ENCODE measurements around the gene RECQL.
"Not testable (repeated sequence)": the region's sequence is repeated elsewhere in the genome, so short reads cannot be mapped to it uniquely, and the experiment has no call there.

Gene RECQL

DNA sequence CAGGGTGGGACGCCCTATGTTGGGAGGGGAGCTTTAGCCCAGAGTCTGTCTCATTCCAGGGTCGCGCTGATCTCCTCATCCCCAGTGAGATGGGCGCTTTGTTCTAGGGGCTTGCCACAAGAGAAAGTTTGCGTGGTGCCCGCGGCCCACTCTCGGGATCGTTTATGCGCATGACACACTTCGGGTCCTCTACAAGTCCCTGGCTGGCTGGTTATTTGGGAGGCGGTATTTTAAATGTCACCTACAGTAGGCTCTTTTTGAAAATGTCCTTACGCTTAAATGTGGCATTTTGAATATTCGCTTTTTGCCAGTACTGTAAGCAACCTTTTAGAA is 695 bp upstream of the RECQL start:
- DNase-seq = peak; percentile 8

DNA sequence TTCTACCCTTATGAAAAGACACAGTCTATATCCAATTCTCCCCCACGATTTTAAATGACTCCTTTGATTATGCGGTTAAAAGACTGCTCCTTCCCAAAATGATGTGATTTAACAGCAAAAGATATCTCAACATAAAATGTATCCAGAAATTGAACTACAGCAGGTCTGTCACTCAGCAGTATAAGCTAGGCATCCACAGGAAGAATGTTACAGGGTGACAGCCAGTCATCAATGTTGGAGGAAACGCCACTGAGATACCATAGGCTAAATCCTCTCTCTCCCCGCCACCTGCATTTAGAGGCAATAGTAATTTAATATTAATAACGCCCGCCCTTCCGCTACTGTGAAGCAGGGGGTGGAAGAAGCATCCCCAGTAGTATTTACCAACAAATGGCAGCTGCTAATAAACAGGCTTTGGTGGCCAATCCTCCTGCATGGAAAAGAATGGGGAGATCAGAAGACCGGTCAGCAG is 613 bp downstream of the RECQL start:
- DNase-seq = peak; percentile 5

DNA sequence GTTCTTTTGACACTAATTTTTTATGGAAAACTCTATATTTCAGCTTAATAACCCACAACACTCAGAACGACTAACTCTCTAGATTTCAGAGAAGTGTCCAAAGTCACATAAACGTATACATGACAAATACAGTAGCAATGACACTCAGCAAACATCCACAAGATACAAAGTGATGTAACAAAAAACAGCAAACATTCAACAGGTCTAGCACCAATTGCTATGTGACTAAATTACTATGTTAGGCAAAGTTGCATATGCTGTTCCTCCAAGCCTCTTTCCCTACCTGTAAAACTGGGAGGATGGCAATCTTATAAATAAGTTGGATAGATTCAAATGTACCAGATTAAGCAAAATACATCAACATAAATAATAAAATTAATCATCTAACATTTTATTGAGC is 1.7 kb downstream of the RECQL start:
- DNase-seq = no peak

DNA sequence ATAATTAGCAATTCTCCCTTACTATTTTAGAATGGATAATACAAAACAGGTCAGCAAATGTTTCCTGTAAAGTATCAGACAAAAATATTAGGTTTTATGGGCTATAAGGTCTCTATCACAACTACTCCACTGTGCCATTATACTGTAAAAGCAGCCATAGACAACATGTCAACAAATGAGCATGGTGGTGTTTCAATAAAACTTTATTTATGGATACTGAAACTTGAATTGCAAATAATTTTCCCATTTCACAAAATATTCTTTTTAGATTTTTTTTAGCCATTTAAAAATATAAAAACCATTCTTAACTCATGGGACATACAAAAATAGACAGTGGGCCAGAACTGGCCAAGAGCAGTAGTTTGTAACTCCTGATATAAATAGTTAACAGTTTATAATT is 15.4 kb downstream of the RECQL start:
- no peak for DNase-seq

- DNase-seq = no peak
Observed at GRCh38 chr12:21483531-21483930, 17.9 kb downstream of the RECQL start.

DNA sequence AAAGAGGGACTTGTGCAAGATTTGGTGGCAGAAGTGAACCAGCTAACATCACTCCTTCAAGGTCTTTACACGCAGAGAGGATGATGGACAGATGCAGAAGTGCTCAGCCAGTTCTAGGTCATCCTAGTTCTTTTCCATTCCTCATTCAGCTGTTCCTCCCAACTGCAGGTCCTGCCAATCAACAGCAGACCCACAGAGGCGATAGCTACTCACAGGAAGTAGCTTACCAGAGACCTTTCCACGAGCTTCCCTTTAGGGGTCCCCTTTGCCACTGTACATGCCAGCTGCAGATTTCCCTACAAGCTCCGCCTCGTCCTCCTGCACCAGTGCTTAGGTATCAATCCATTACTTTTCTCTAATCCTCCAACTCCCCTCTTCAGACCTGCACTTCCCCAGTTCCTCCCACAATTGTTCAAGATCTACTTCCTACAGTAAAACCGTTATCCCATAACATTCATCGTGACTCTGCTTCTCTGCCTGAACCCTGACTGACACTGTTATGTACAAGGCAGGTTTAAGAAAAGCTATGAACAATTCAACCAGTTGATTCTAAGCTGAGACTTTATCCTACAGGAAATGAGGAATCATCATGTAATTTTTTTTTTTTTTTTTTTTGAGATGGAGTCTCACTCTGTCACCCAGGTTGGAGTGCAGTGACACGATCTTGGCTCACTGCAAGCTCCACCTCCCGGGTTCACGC is 22.5 kb downstream of the RECQL start:
- no peak for DNase-seq

DNA sequence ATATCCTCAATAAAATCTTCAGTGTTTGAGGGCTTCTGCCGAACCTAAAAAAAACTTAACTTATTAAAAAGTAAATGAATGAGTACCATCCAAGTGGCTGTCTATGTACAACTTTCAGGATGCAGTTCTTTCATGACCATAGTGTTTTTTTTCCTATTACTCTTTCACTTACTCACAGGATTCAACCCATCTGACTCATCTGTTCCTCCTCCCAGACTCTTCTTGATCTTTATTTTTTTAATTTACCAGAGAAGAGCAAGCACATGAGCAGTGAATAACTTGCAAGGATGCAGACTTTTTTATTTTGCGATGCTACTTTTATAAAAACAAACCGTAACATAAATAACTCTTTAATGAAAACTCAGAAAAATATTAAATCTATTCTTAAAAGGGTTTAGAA is 24.5 kb downstream of the RECQL start:
- no peak for DNase-seq

DNA sequence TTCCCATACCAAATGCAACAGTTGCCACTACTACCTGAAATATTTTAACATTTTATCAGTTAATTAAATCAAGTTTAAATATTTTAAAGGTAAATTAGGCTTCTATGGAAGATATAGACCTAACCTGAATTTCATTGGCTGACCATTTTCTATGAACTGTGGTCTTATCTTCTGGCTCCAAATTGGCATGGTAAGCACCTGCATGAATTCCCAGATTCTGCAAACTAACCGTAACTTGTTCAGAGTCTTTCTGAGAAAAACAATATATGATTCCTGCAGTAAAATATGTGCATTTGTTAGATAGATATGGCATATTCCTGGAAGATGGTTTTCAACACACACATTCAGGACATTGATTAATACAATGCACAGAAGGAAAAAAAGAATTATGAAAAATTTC is 25.9 kb downstream of the RECQL start:
- DNase-seq = no peak

- DNase-seq = no peak
Observed at GRCh38 chr12:21472197-21472823, 29.1 kb downstream of the RECQL start.

- DNase-seq = no peak
Observed at GRCh38 chr12:21471294-21471693, 30.1 kb downstream of the RECQL start.

GRCh38 chr12:21467334-21467733 is 34.1 kb downstream of the RECQL start:
- DNase-seq = not testable (repeated sequence)

DNA sequence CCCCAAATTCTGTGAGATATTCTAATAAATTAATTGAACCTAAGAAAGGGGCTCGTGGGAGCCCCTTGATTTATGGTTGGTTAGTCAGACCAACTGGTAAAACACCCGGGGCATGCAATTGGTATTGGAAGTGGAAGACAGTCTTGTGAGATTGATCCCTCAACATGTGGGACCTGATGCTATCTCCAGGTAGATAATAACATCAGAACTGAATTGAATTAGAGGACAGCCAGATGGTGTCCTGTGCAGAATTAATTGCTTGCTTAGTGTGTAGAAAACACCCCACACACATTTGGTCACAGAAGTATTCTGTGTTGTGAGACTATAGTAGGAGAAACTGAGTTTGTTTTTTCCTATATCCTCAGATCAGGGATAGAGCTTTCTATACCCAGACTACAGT is 42.0 kb downstream of the RECQL start:
- DNase-seq = no peak

- DNase-seq = no peak
Observed at GRCh38 chr12:21456291-21456780, 45.1 kb downstream of the RECQL start.

GRCh38 chr12:21453312-21453852 is 48.1 kb downstream of the RECQL start:
- no peak for DNase-seq

- DNase-seq = no peak
Observed at GRCh38 chr12:21451529-21451928, 49.9 kb downstream of the RECQL start.

DNA sequence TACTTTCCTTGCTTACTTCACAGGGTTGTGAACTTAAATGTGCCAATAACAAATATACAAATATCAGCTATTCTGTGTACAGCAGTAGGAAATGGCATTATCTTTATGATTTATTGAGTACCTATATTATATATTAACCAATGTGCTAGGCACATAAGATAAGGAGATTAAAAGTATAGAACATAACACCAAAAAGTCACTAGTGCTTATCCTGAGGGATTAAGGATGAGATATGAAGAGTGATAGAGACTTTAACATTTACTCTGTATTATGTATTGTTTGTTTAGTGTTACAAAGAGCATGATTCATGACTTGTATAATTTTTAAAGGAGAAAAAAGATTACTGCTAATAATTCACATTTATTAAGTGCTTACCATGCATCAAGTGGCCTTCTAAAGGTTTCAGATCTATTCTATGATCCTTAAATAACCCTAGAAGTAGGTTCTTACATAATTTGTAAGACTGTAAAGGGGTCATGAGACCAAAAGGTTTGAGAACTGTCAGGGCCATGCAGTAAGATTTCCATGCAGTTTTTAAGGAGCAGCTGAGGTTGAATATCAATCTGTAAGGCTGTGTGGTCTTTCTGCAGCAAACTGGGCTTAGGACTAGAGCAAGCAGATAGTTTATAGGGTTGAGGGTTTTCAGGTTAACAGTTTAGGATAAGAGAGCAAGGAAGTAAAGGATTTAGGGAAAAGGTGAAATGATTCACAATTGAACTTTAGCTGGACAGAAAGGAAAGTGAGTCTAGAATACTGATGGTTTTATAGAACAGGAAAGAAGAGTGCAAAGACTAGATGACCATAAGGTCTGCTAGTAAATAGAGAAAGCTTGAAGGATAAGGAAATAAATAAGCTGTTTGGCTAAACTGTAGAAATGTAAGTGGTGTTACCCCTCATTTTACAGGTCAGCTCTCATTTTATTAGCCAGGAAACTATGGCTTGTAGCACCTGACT is 57.0 kb downstream of the RECQL start:
- DNase-seq = no peak

DNA sequence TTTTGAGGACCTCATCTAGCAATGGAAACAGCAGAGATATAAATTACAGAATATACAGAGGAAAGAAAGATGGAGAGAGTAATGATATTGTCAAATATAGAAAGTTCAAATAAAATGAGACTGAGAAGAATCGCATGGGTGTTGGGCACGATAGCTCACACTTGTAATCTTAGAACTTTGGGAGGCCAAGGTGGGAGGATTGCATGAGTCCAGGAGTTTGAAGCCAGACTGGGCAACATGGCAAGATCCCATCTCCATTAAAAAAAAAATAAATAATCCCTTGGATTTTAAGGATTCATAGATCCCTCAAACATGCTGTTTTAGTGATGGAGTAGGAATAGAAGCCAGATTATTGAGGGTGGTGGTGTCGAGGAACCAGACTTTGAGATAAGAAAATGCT is 62.1 kb downstream of the RECQL start:
- no peak for DNase-seq

GRCh38 chr12:21438643-21439042 is 62.8 kb downstream of the RECQL start:
- no peak for DNase-seq

DNA sequence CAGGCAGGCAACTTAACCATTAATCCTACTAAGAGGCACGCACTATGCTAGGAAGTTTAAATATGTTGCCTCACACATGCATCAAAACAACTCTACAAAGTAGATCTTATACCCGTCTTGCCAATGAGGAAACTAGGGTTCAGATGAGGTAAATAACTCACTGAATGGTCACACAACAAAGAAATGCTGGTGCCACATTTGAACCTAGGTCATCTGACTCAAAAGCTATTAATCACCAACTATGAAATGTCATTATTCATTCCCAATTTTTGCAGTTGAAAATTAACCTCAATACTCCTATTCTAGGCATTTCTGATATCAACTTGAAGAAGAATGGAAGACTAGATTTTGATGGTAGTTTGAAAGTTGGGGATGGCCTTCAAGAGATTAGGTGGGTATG is 66.7 kb downstream of the RECQL start:
- DNase-seq = no peak

- no peak for DNase-seq
Observed at GRCh38 chr12:21433525-21433924, 67.9 kb downstream of the RECQL start.

- no peak for DNase-seq
Observed at GRCh38 chr12:21429994-21430393, 71.4 kb downstream of the RECQL start.

- DNase-seq = no peak
Observed at GRCh38 chr12:21428241-21428640, 73.2 kb downstream of the RECQL start.

- DNase-seq = not testable (repeated sequence)
Observed at GRCh38 chr12:21419009-21419699, 82.3 kb downstream of the RECQL start.

Measured in RPMI8226 (cell line).